GM21786 (cell line): ENCODE data around the gene GLDC.
A peak's percentile ranks its signal among the peaks of the same experiment; 100 is the strongest.
"Not testable (repeated sequence)": the region's sequence is repeated elsewhere in the genome, so short reads cannot be mapped to it uniquely, and the experiment has no call there.

ENCODE experiments used
- ATAC-seq: cut with Tn5 transposase; IDR thresholded peaks from one replicate; pipeline ENCODE4 v1.9.1; 2021; ENCODE audit not compliant: unreplicated experiment

The GLDC gene

DNA sequence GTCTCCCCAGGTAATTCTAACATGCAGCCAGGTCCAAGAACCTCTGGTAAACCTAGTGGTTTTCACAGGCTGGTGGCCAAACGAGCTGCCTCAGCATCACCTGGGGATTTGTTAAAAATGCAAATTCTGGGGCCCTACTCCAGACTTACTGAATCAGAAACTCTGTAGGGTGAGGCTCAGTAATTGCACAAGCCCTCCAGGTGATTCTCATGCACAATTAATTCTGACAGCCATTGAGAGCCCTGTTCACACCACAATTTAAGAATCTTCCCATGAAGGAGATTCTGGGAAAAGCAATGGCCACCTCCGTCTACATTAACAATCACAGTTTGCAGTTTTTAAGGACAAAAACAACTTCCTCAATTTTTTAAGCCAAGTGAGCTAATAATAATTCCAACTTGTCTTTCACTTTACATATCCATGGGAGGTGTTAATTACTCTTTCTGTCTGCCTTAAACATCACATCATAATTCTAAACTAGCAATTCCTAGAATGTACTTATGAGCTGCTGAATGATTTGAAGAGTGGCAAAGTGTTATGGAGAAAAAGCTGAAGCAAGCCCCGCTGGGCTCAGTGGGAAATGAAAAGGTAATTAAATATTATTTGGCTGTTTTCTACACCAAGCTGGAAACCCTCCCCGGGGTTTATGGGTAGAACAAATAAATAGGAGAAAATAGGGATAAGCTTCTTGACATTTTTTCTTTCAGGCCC lies 70.0 kb downstream of the GLDC start:
- peak; percentile 90 for ATAC-seq

DNA sequence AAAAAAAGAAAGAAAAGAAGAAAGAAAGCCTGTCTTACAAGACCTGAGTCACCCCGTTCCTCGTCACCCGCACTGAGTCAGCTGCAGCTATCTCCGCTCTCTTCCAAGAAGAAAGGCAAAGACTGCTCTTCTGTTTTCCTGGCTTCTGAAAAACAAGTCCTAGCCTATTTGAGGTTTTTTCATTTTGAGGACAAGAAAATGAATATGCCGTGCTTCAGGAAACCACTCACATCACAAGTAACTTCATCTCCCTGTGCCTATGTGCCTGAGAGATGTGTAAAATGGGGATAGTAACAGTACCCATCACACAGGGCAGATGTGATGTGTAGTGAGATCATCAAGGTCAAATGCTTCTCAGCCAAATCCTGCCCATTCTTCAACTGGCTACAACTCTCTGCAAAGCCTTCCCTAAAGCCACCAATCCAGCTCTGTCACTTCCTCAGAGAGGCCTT lies 78.4 kb downstream of the GLDC start:
- no peak for ATAC-seq

DNA sequence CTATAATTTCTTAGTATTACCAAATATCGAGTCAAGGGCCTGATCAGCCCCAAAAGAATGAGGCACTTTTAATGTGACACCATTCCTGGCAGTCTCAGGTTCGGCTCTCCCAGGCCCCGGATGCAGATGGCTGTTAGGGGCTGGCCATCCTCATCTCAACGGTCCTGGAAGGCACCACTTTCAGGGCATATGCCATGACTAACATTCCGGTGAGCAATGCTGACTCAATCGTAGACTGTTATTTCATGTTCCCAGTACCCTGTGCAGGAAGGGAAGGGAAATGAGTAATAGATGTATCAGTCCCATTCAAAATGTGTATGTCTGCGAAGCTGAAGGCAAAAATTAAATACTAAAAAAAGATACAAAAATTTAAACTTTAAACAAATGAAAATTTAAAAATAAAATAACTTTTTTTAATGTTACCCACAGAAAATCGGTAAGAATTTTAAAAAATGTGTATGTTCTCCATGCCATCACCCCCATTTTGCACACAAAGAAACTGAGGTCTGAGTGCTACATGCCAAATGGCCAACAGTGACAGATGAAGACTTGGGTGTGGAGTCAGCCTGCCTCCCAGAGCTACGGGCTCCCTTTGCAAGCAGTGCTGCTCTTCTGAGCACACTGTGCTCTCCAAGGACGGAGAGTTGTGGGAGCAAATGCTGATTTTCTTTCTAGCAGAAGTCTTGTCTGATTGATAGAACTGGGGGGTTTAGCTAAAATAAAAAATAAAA lies 79.0 kb downstream of the GLDC start:
- no peak for ATAC-seq

DNA sequence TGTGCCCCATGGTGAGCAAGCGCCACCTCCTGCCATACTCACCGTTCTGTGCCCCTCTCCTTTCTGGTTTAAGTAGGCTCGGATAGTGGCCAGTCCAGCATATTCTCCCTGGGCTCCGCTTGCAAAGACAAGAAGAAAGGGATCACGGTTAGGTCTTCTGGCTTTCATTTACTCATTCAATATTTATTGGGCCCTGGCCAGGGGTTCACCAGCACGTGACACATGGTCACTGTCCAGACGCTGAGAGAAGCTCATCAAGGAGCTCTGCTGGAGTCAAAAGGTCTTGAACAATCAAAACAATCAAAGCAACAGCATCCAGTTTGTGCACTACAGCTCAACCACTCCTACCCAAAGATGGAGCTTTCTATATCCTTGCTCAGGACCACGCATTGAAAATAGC lies 80.2 kb downstream of the GLDC start:
- no peak for ATAC-seq

DNA sequence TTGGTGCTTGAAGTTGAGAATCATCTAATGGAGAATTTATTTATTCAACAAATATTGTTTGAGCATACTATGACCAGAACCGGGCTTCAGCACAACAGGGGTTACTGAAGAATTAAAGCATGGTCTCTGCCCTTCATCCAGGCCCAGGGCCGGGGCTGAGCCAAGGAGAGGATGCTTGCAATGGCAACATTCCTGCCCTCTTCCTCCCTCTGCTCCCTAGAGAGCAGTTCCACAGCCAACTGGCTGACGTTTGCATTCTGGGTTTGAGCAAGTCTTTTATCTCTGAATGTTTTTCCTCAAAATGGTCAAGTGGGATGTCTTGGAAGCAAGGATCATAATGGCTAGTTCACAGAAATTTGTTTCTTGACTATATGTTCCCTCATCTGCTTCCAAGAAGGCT lies 80.7 kb downstream of the GLDC start:
- no peak for ATAC-seq

DNA sequence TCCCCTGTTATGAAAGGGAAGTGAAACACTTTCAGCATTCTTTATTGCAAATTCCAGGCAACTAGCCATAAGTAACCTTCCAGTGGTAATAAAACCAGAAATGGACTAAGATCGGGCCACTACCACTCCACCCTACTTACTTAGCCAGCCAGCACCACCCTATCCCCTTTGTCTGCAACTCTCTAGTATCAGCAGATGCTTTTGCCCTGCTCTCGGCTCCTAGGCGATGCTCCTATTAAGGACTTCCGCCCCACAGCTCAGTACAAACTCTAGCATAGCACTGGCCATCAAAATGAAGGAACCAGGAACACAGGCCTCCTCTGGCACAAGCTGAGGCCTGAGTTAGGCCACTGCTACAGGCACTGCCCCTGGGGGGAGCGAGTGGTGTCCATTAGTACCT lies 81.2 kb downstream of the GLDC start:
- ATAC-seq = no peak

DNA sequence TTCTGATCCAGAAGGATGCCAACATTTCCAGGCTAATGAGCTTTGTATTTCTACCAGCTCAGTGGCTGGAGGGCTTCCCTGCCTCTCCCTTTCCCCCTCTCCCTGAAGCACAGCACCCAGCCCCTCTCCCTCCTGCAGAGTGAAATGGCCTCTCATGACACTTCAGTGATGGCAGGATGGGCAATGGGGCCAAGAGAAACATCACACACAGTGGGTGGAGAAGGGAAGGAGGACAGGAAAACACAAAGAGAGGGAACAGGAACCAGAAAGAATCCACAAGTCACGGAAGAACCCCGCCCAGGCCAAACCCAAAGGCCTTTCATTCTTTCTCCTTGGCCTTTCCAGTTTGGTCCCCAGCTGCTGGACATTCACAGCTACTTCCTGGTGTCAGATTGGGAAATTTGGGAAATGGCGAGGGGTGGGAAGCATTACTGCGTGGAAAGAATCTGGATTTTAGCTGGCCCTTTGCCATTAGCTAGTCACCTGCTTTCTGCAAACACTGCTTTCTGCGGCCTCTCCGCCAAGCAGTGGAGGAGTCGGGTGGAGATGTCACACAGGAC lies 82.6 kb downstream of the GLDC start:
- ATAC-seq = no peak

DNA sequence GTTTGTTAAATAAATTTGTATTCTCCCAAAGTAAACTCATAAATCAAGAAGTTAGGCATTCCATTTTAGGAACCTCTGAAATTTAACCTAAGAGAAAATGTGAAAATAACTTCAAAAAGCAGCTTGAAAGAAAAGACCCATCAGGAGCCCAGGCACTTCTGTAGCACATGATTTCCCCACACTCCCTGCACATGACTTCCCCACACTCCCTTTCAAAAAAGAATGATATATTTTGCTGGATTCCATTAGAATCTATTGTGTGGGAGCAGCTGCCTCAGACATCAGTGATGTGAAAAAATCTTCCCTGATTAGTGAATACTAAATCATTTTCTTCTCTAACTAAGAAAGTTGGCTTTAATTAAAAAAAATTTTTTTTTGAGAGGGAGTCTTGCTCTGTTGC lies 83.3 kb downstream of the GLDC start:
- no peak for ATAC-seq

DNA sequence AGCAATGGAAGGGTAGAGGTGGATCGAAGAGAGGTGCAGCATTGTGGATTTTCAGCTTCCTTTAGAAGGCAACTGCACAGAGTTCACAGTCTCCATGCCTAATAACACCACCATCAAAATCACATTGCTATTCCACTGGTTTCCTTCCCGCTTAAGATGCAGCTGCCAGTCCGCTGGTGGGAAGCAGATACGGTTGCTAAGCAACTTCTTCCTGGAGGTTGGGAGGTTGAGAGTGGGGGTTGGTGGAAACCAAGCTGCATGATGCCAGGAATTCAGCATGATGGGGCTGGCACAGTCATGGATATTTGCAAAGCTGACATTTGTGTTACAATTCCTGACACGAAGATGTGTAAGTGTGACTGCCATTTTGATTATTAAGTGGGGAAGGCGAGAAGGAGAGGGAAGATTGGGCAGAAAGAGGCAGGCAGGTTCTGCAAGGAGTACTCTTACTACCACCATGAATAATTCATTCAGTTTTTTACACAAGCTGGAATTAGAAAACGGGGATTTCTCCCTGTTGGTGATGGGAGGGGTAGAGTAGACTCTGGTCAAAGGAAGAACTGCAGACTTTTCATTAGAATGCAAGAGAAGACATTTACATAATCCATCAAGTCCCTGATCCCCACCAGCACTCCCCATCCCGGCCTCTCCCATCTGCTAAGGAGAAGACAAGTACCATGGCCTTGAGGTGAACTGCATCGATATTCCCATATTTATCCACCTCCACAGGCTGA lies 87.5 kb downstream of the GLDC start:
- ATAC-seq = no peak

DNA sequence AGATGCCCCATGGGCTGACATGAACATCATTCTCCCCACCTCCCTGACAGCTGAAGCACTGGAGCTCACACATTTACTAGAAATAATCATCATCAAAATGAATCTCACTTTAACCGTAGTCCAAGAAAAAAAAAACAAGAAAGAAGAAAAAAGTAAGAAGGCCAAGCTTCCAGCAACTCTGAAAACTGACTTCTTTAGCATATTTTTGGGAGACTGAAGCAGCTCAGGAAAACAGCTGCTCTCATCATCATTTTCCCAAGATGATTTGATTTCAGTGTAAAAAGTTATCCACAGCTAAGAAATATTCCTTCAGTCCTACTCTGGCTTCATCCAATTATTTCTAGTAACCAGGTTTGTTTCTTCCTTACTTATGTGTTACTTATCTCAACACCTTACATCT lies 91.7 kb downstream of the GLDC start:
- ATAC-seq = no peak

DNA sequence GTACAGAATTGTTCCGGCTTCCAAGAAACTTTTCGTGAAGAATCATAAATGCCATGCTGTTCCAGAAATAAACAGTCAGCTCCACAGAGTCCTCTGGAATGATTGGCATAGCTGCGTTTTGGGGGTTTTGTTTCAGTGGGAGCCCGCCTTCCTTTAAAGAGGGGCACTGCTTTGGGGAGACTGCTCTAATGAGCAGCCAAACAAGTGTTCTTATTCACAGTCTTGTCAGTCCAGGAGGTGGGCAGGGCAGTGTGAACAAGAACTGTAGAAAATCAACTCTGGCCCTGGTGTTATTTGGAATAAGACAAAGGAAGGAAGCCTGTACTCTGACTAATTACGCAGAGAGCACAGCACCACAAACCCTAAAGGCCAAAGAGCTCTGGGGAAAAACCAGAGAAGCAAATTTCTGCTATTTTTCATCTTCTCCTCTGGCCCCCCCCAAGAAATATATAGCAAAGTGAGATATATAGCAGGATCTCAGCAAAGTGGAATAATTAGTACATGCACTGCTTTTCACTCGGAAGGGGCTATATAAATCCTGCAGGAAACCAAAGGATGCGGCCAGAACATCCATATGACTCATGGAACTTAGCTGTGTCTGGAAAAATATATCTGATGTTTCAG lies 92.9 kb downstream of the GLDC start:
- ATAC-seq = no peak

DNA sequence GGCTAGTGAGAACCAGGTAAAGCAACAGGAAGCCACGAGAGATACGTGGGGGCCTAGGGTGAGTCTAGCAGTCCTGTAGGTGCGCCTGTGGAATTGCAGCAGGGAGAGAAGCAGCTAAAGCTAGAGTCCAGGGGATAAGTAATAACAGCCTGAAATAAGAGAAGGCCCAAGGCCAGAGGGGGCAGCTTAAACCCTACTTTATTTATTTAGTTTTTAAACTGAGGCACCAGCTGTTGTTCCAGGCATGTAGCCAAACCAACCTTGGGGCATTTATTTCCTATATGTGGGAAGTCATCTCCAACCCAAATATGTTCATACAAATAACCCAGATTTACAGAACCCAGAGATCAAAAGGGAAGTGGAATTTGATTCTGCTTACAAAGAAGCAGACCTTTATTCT lies 93.5 kb downstream of the GLDC start:
- no peak for ATAC-seq

DNA sequence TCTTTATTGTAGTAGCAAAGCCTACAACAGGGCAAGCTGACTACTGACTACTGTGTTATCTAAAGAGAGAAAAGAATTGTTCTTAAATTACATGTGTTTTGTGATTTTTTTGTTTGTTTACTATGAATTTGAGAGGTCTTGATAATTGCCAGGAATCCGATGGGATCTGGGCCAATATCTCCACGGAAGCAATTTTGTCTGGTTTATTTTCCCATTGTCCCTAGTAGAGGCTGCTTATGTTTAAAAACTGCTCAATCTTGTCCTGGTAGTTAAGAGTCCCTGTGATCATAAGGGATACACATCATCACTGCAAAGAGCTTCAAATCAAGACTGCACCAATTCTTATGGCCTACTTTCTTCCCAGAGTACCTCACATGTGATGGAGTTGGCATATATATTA lies 94.4 kb downstream of the GLDC start:
- ATAC-seq = no peak

DNA sequence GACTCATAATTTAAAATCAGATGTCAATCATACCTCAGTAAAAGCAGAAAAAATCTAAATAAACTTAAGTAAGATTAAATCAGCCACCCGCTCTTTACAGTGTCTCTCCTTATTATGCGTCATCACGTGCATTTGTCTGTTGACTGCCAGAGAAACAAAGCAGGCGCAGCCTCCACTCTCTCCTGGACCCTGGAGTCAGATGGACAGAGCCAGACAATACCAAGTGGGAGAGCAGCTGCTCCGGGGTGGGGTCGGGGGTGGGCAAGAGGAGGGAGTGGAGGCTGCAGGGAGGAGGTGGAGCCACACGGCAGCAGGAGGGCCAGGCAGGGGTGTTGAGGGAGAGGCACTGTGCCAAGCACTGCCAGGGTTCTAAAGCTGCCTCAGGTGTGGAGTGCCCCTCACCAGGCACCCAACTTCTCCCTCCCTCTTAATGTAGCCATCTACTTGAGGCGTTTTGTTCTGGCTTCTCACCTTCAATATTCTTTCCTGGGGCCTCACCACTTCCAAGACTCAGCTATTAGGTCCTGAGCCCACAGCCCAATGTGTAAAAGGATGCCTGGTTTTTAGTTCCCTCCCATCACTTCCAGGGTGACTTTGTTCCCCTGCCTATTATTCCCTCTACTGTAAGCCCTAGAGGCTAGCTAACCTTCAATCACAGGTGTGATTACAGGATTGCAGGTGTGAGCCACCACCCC lies 96.3 kb downstream of the GLDC start:
- ATAC-seq = no peak

DNA sequence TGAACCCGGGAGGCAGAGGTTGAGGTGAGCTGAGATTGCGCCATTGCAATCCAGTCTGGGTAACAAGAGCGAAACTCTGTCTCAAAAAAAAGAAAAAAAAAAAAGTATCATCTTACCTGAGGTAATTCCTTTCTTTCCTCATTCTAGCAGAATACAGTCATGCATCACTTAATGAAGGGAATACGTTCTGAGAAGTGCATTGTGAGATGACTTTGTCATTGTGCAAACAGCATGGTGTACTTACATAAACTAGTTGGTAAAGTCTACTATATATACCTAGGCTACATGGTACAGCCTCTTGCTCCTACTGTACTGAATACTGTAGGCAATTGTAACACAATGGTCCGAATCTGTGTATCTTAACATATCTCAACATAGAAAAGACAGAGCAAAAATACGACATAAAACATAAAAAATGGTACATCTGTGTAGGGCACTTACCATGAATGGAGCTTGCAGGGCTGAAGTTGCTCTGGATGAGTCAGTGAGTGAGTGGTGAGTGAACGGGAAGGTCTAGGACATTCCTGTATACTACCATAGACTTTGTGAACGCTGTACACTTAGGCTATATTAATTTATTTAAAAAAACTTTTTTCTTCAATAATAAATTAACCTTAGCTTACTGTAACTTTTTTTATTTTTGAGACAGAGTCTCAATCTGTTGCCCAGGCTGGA lies 100.4 kb downstream of the GLDC start:
- no peak for ATAC-seq

DNA sequence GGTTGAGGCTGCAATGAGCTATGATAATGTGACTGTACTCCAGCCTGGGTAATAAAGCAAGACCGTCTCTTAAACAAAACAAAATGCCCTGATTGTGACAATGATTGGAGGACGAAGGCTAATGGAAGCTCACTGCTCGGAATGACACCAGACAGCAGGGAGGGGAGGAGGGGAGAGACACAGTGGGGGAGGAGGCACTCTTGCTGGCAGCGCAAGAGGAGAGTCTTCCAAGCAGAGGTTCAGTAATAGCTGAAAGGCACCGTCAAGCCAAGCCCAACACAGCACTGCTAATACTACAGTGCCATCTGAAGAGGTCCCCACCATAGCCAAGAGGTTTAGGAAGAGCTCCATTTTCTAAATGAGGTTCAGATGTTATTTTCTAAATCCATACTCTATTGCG lies 102.3 kb downstream of the GLDC start:
- no peak for ATAC-seq

DNA sequence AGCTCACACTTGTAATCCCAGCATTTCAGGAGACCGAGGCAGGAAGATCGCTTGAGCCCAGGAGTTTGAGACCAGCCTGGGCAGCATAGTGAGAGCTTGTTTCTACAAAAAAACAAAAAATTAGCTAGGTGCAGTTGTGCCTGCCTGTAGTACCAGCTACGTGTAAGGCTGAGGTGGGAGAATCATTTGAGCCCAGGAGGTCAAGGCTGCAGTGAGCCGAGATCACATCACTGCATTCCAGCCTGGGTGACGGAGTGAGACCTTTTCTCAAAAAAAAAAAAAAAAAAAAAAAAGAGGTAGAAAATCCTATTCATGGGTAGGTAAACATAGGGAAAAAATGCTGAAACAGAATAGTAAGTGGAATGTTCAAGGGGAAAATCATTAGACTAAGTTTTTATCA lies 102.9 kb downstream of the GLDC start:
- not testable (repeated sequence) for ATAC-seq

DNA sequence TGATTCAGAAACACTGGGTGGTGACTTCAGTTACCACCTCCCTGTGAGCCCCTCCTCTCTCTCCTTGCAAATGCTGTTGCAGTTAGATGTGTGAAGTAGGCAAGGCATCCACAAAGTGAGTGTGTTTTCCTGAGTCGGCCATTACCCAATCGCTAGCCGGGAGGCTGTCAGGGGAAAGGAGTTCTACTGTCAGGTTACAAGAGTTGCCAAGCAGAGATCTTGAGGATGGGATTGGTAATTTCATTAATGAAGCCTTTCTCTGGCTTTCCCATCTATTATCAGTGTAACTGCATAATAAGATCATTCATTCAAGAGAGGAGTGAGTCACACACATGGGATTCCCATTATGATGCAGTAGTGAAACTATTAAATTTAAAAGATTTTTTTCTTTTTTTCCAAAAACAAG lies 106.9 kb downstream of the GLDC start:
- ATAC-seq = no peak

DNA sequence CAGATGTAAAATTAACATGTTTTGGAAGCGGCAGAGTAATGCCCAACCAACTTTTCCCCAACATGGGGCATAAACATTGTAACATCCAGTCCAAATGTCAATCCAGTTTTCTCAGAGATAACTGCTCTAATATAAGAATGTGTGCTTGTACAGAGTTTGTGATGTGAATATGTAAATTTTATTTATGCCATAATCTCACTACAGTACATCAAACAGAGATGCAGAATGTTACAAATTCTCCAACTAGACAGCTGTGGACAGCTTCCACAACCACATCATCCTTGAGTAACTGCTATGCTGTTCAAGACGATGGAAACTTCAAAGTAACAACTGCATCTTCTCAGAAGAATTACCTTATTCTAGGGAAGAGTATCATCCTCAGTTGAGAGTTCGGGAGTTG lies 109.9 kb downstream of the GLDC start:
- ATAC-seq = no peak
